ENCODE data around the gene ACCS. TPM values are rescaled to one million over a fixed set of nuclear protein-coding genes. Genes with fewer than 3 reads are reported as not detected.

Gene ACCS
- total RNA-seq, 1 donor from 2014 or later, result 20.9 TPM

- peaks cover 0 to 16% (median 13%) of the 10 kb centered on the region in 3 donors for H3K36me3 ChIP-seq (ENCODE audit: control insufficient read depth in 3 of 3, insufficient read depth in 3 of 3, low read length in 3 of 3)
- no peak overlapping the region for H3K27ac ChIP-seq (ENCODE audit: low read depth, low read length)
- no peaks in the 10 kb centered on the region for H3K4me1 ChIP-seq (ENCODE audit: control insufficient read depth in 3 of 3, insufficient read depth in 3 of 3, low read length in 3 of 3)
- no peak overlapping the region for H3K4me3 ChIP-seq (ENCODE audit: low read length in 3 of 3)
- no peaks in the 10 kb centered on the region for H3K27me3 ChIP-seq (ENCODE audit: control insufficient read depth in 3 of 3, insufficient read depth in 3 of 3, low read length in 3 of 3)
- H3K9ac ChIP-seq (ENCODE audit: low read depth in 1 of 3, low read length in 3 of 3), result no peak overlapping the region
- H3K9me3 ChIP-seq (ENCODE audit: control insufficient read depth in 3 of 3, low read length in 3 of 3), result no peaks in the 10 kb centered on the region
These were observed 17.4 kb downstream of the ACCS start for GRCh38 chr11:44083433-44083832.

GRCh38 chr11:44083906-44084305 lies 17.8 kb downstream of the ACCS start:
- Histone ChIP-seq H3K9ac (ENCODE audit: low read depth in 1 of 3, low read length in 3 of 3) (no peak overlapping the region), H3K4me1 (ENCODE audit: control insufficient read depth in 3 of 3, insufficient read depth in 3 of 3, low read length in 3 of 3) (no peaks in the 10 kb centered on the region), H3K36me3 (ENCODE audit: control insufficient read depth in 3 of 3, insufficient read depth in 3 of 3, low read length in 3 of 3) (peaks cover 0 to 12% (median 8%) of the 10 kb centered on the region in 3 donors), H3K27me3 (ENCODE audit: control insufficient read depth in 3 of 3, insufficient read depth in 3 of 3, low read length in 3 of 3) (no peaks in the 10 kb centered on the region), H3K4me3 (ENCODE audit: low read length in 3 of 3) (no peak overlapping the region), H3K27ac (ENCODE audit: low read depth, low read length) (no peak overlapping the region), H3K9me3 (ENCODE audit: control insufficient read depth in 3 of 3, low read length in 3 of 3) (no peaks in the 10 kb centered on the region)

- Histone ChIP-seq H3K4me3 (ENCODE audit: low read length in 3 of 3) (no peak overlapping the region), H3K4me1 (ENCODE audit: control insufficient read depth in 3 of 3, insufficient read depth in 3 of 3, low read length in 3 of 3) (no peaks in the 10 kb centered on the region), H3K9ac (ENCODE audit: low read depth in 1 of 3, low read length in 3 of 3) (no peak overlapping the region), H3K27me3 (ENCODE audit: control insufficient read depth in 3 of 3, insufficient read depth in 3 of 3, low read length in 3 of 3) (no peaks in the 10 kb centered on the region), H3K27ac (ENCODE audit: low read depth, low read length) (no peak overlapping the region), H3K36me3 (ENCODE audit: control insufficient read depth in 3 of 3, insufficient read depth in 3 of 3, low read length in 3 of 3) (peaks cover 0 to 10% (median 3%) of the 10 kb centered on the region in 3 donors), H3K9me3 (ENCODE audit: control insufficient read depth in 3 of 3, low read length in 3 of 3) (no peaks in the 10 kb centered on the region)
These were observed 19.3 kb downstream of the ACCS start for GRCh38 chr11:44085330-44085729.

- Histone ChIP-seq H3K27ac (ENCODE audit: low read depth, low read length) (no peak overlapping the region), H3K27me3 (ENCODE audit: control insufficient read depth in 3 of 3, insufficient read depth in 3 of 3, low read length in 3 of 3) (no peaks in the 10 kb centered on the region), H3K9ac (ENCODE audit: low read depth in 1 of 3, low read length in 3 of 3) (no peak overlapping the region), H3K4me3 (ENCODE audit: low read length in 3 of 3) (no peak overlapping the region), H3K36me3 (ENCODE audit: control insufficient read depth in 3 of 3, insufficient read depth in 3 of 3, low read length in 3 of 3) (peaks cover 0 to 7% (median 0%) of the 10 kb centered on the region in 3 donors), H3K9me3 (ENCODE audit: control insufficient read depth in 3 of 3, low read length in 3 of 3) (no peaks in the 10 kb centered on the region), H3K4me1 (ENCODE audit: control insufficient read depth in 3 of 3, insufficient read depth in 3 of 3, low read length in 3 of 3) (no peaks in the 10 kb centered on the region)
These were observed 22.3 kb downstream of the ACCS start for GRCh38 chr11:44088377-44088776.

- no peaks in the 10 kb centered on the region for H3K4me1 ChIP-seq (ENCODE audit: control insufficient read depth in 3 of 3, insufficient read depth in 3 of 3, low read length in 3 of 3)
- no peaks in the 10 kb centered on the region for H3K27me3 ChIP-seq (ENCODE audit: control insufficient read depth in 3 of 3, insufficient read depth in 3 of 3, low read length in 3 of 3)
- H3K9ac ChIP-seq (ENCODE audit: low read depth in 1 of 3, low read length in 3 of 3), result no peak overlapping the region
- H3K4me3 ChIP-seq (ENCODE audit: low read length in 3 of 3), result no peak overlapping the region
- no peak overlapping the region for H3K27ac ChIP-seq (ENCODE audit: low read depth, low read length)
- no peaks in the 10 kb centered on the region for H3K9me3 ChIP-seq (ENCODE audit: control insufficient read depth in 3 of 3, low read length in 3 of 3)
- H3K36me3 ChIP-seq (ENCODE audit: control insufficient read depth in 3 of 3, insufficient read depth in 3 of 3, low read length in 3 of 3), result peaks cover 0 to 6% (median 0%) of the 10 kb centered on the region in 3 donors
These were observed 22.8 kb downstream of the ACCS start for GRCh38 chr11:44088871-44089270.

- H3K27ac ChIP-seq (ENCODE audit: low read depth, low read length), result no peak overlapping the region
- H3K27me3 ChIP-seq (ENCODE audit: control insufficient read depth in 3 of 3, insufficient read depth in 3 of 3, low read length in 3 of 3), result no peaks in the 10 kb centered on the region
- no peaks in the 10 kb centered on the region for H3K9me3 ChIP-seq (ENCODE audit: control insufficient read depth in 3 of 3, low read length in 3 of 3)
- no peak overlapping the region for H3K4me3 ChIP-seq (ENCODE audit: low read length in 3 of 3)
- H3K9ac ChIP-seq (ENCODE audit: low read depth in 1 of 3, low read length in 3 of 3), result no peak overlapping the region
- H3K4me1 ChIP-seq (ENCODE audit: control insufficient read depth in 3 of 3, insufficient read depth in 3 of 3, low read length in 3 of 3), result peaks cover 2 to 4% (median 4%) of the 10 kb centered on the region in 3 donors
- peaks cover 0 to 2% (median 0%) of the 10 kb centered on the region in 3 donors for H3K36me3 ChIP-seq (ENCODE audit: control insufficient read depth in 3 of 3, insufficient read depth in 3 of 3, low read length in 3 of 3)
These were observed 24.5 kb downstream of the ACCS start for GRCh38 chr11:44090539-44090938.

GRCh38 chr11:44094260-44094868 lies 28.3 kb downstream of the ACCS start:
- Histone ChIP-seq H3K36me3 (ENCODE audit: control insufficient read depth in 3 of 3, insufficient read depth in 3 of 3, low read length in 3 of 3) (no peaks in the 10 kb centered on the region), H3K9me3 (ENCODE audit: control insufficient read depth in 3 of 3, low read length in 3 of 3) (no peaks in the 10 kb centered on the region), H3K27ac (ENCODE audit: low read depth, low read length) (no peak overlapping the region)

GRCh38 chr11:44095506-44096359 lies 29.7 kb downstream of the ACCS start, which contains the start of gene EXT2:
TSS of gene EXT2 (plus strand) at chr11:44095678. CDS start at chr11:44107713, 12,035 bp downstream.
- Histone ChIP-seq H3K36me3 (ENCODE audit: control insufficient read depth in 3 of 3, insufficient read depth in 3 of 3, low read length in 3 of 3) (peaks cover 0 to 4% (median 0%) of the 10 kb centered on the region in 3 donors), H3K9me3 (ENCODE audit: control insufficient read depth in 3 of 3, low read length in 3 of 3) (no peaks in the 10 kb centered on the region), H3K27ac (ENCODE audit: low read depth, low read length) (peak within 1 kb of the TSS; percentile 72), H3K27me3 (ENCODE audit: control insufficient read depth in 3 of 3, insufficient read depth in 3 of 3, low read length in 3 of 3) (no peaks in the 10 kb centered on the region), H3K4me1 (ENCODE audit: control insufficient read depth in 3 of 3, insufficient read depth in 3 of 3, low read length in 3 of 3) (peaks cover 9 to 14% (median 11%) of the 10 kb centered on the region in 3 donors), H3K4me3 (ENCODE audit: low read length in 3 of 3) (peak within 1 kb of the TSS; percentile 79 to 81 (median 80)), H3K9ac (ENCODE audit: low read depth in 1 of 3, low read length in 3 of 3) (peak within 1 kb of the TSS; percentile 82 to 89 (median 84))

More at GRCh38 chr11:44094260-44094868, 28.3 kb downstream of the ACCS start:
- Histone ChIP-seq H3K4me3 (ENCODE audit: low read length in 3 of 3) (no peak overlapping the region), H3K4me1 (ENCODE audit: control insufficient read depth in 3 of 3, insufficient read depth in 3 of 3, low read length in 3 of 3) (peaks cover 9 to 12% (median 11%) of the 10 kb centered on the region in 3 donors), H3K27me3 (ENCODE audit: control insufficient read depth in 3 of 3, insufficient read depth in 3 of 3, low read length in 3 of 3) (no peaks in the 10 kb centered on the region), H3K9ac (ENCODE audit: low read depth in 1 of 3, low read length in 3 of 3) (no peak overlapping the region)

GRCh38 chr11:44096360-44097185 lies 30.5 kb downstream of the ACCS start:
- Histone ChIP-seq H3K27ac (ENCODE audit: low read depth, low read length) (no peak overlapping the region), H3K4me1 (ENCODE audit: control insufficient read depth in 3 of 3, insufficient read depth in 3 of 3, low read length in 3 of 3) (peaks cover 16 to 22% (median 18%) of the 10 kb centered on the region in 3 donors)

More at GRCh38 chr11:44096360-44097185, 30.5 kb downstream of the ACCS start:
- H3K36me3 ChIP-seq (ENCODE audit: control insufficient read depth in 3 of 3, insufficient read depth in 3 of 3, low read length in 3 of 3), result peaks cover 0 to 4% (median 0%) of the 10 kb centered on the region in 3 donors
- H3K9ac ChIP-seq (ENCODE audit: low read depth in 1 of 3, low read length in 3 of 3), result peak overlapping the region; percentile 82 to 89 (median 84)
- no peaks in the 10 kb centered on the region for H3K9me3 ChIP-seq (ENCODE audit: control insufficient read depth in 3 of 3, low read length in 3 of 3)
- H3K4me3 ChIP-seq (ENCODE audit: low read length in 3 of 3), result peak overlapping the region; percentile 79 to 81 (median 80)
- H3K27me3 ChIP-seq (ENCODE audit: control insufficient read depth in 3 of 3, insufficient read depth in 3 of 3, low read length in 3 of 3), result no peaks in the 10 kb centered on the region

Measured in skeletal muscle tissue (tissue), 4 donors.